T-helper 2 cell treated with Interferon-gamma antibody and Interleukin-4, amounts not matched to agents 100 ng/mL and 5 ng/mL, for 36 hours (primary cell): ENCODE measurements around the gene ATP6V1A. TPM values are rescaled to one million over a fixed set of nuclear protein-coding genes. Genes with fewer than 3 reads are reported as not detected.

Experiments
- total RNA-seq: library from RNA; stranded (reverse); gene quantifications from 2 replicates; pipeline ENCODE4 v1.2.3, GENCODE V29; 2022

The ATP6V1A gene
- total RNA-seq, 1 donor from 2014 or later: 39.0 TPM

Other genes starting within 250 kb of the ATP6V1A start
- gene SPICE1, start 231.9 kb upstream of the ATP6V1A start, total RNA-seq: 13.1 and 17.5 TPM in 2 replicates
- gene SIDT1, start 214.5 kb upstream of the ATP6V1A start, total RNA-seq: 15.5 and 17.6 TPM in 2 replicates
- gene USF3, start 50.4 kb upstream of the ATP6V1A start, total RNA-seq: 16.8 TPM in 2 replicates
- 118 and 120 TPM in 2 replicates for gene NAA50, start 786 bp upstream of the ATP6V1A start, total RNA-seq
- 0.23 and 0.32 TPM in 2 replicates for gene GRAMD1C, start 91.8 kb downstream of the ATP6V1A start, total RNA-seq
- gene ZDHHC23, start 201.0 kb downstream of the ATP6V1A start, total RNA-seq: 3.2 and 4.0 TPM in 2 replicates